HFF-Myc (cell line): ENCODE measurements around the gene ENKUR.

Experiments used
- DNase-seq: peaks from one replicate; pipeline ENCODE4 v3.0.0-alpha.2; 2011; ENCODE audit warnings: low read depth; ENCODE audit errors: extremely low read depth
- H3K4me3 ChIP-seq: replicated peaks from 2 replicates; pipeline ENCODE4 v1.5.1; 2011; ENCODE audit warnings: low read depth, mild to moderate bottlenecking, control low read depth, low read length
- CTCF ChIP-seq: IDR thresholded peaks from 2 replicates; pipeline ENCODE4 v1.5.1; 2012; ENCODE audit warnings: mild to moderate bottlenecking, low read depth, low read length, control low read depth; ENCODE audit errors: missing control alignments

Gene ENKUR

DNA sequence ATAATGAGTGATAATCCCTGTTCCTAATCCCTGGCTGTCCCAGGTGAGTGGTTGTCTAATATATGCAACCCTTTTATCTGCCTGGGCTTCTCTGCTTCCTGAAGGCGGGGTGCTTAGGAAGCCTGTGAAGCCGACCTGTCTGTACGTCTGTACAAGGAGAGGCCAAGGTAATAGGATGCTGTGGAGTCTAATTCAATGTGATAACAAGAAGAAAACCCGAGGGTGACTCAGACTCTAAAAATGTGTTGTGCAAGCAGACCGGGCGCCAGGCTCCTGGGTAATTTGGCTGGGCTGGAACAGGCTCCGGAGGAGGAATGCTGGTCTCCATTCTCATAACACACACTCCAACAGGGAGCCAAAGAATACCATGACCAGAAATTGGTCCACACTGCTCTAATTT lies 44.0 kb upstream of the ENKUR start:
- DNase-seq: no peak
- H3K4me3 ChIP-seq: no peak overlapping the region
- TF ChIP-seq CTCF: no peak

GRCh38 chr10:25057886-25058285 lies 41.9 kb upstream of the ENKUR start:
- H3K4me3 ChIP-seq: no peak overlapping the region
- no peak for TF ChIP-seq CTCF
- no peak for DNase-seq

DNA sequence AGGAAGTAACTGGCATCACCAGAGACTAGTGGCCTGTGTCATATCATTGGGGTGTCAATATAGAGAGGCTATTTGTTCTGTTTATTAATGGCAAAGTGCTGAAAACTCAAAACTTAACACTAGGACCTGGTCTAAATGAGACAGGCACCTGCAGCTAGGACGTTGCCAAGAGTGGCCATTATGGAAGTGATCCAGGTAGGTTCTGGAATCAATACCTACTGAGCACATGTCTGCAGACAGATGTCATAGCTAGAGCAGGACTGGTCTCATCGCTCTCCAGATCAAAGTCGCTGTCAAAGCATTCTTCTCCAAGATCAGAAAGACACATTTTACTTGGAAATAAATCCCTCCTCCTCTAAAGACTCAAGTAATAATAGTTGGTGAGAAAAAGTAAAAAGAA lies 40.8 kb upstream of the ENKUR start:
- TF ChIP-seq CTCF: no peak
- no peak for DNase-seq
- no peak overlapping the region for H3K4me3 ChIP-seq

GRCh38 chr10:25052012-25052411 lies 36.1 kb upstream of the ENKUR start:
- TF ChIP-seq CTCF: no peak
- no peak for DNase-seq
- no peak overlapping the region for H3K4me3 ChIP-seq

- no peak for TF ChIP-seq CTCF
- H3K4me3 ChIP-seq: no peak overlapping the region
- DNase-seq: no peak
These were observed 34.4 kb upstream of the ENKUR start for GRCh38 chr10:25050402-25050801.

- H3K4me3 ChIP-seq: no peak overlapping the region
- no peak for DNase-seq
- TF ChIP-seq CTCF: no peak
These were observed 34.0 kb upstream of the ENKUR start for GRCh38 chr10:25049966-25050365.

GRCh38 chr10:25048450-25048849 lies 32.5 kb upstream of the ENKUR start:
- DNase-seq: no peak
- TF ChIP-seq CTCF: no peak
- H3K4me3 ChIP-seq: no peak overlapping the region
